ENCODE measurements around the gene ANKS1B.

ANKS1B gene

DNA sequence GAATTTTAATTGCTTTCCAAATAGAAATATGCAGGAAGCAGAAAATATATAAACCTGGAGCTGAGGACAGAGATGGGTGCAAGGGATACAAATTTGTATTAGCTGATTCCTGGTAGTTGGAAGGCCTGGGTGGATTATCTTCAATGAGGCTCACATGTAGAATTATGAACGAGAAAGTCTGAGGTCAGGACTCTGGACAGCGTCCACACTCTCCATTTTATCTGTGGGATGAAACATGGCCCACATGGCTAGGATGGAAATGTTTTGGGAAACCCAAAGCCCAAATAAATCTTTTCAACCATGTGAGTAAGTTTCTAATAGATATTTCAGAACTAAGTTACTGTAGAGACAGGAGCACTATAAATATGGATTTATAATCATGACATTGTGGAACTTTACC lies 1083.5 kb downstream of the ANKS1B start:
- no peak for DNase-seq

DNA sequence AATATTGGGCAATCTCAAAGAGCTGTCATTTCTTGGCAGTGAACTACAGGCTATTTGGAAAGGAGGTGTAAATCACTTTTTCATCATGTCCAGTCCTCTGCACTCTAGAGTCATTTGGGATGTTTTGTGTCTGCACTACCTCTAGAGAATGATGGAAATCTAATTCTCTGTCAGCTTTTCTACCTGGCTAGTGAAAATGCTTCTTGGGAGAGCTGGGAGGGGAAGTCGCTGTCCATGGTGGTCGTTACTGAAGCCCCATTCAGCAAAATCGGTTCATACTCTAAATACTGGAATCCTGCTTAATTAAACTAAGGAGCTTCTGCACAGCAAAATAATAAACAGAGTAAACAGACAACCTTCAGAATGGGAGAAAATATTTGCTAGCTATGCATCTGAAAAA lies 1087.8 kb downstream of the ANKS1B start:
- DNase-seq: no peak

DNA sequence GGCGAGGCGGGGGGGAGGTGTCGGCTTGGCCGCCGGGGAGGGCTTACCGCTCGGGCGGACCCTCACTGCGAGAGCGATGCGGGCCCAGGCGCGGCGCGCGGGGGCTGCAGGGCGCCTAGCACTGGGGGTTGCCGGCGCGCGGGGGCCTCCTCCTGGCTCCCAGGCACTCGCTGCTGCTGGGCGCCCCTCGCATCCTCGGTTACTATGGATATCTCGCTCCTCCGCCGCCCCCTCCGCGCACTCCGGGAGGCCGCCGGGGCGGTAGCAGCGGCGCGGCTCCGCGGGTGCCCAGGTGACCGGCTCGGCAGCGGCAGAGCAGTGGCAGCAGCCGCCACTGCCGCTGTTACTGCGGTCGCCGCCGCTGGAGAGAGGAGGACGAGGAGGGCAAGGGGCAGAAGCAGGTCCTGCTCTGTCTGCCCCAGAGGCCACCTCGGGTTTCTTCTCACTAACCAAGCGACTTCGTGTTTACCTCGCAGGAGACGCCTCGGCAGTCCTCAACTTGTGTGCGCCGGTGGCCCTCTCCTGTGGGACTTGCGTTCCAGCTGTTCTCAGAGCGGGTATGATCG lies 1089.6 kb downstream of the ANKS1B start:
- DNase-seq: no peak

DNA sequence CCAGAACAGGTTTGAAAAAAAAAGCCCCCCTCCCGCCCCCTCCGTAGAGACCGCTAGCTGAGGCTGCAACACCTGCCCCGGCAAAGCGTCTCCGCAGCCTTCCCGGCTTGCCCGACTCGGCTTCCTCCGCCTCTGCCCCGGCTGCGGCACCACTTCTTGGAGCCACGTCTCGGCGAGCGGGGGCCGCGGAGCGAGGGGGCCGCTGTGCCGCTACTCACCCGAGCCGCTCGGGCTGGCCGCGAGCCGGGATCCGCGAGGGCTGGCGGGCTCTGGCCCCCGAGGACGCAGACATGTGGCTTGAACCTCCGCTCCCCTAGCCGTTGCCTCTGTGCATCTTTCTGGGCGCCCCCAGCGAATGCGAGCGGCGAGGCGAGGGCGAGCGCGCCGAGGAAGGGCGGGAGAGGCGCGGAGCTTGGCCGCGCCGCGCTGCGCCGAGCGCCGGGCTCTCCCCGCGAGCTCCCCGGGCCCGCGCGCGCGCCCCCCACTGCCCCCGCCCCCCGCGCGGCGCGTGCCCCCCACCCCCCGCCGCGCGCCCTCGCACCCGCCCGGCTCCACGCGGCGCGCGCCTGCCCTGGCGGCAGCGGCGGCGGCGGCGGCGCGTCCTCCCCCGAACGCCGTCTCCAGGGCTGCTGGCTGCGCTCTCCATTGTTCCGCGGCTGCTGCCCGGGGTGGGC lies 1090.2 kb downstream of the ANKS1B start:
- no peak for DNase-seq

DNA sequence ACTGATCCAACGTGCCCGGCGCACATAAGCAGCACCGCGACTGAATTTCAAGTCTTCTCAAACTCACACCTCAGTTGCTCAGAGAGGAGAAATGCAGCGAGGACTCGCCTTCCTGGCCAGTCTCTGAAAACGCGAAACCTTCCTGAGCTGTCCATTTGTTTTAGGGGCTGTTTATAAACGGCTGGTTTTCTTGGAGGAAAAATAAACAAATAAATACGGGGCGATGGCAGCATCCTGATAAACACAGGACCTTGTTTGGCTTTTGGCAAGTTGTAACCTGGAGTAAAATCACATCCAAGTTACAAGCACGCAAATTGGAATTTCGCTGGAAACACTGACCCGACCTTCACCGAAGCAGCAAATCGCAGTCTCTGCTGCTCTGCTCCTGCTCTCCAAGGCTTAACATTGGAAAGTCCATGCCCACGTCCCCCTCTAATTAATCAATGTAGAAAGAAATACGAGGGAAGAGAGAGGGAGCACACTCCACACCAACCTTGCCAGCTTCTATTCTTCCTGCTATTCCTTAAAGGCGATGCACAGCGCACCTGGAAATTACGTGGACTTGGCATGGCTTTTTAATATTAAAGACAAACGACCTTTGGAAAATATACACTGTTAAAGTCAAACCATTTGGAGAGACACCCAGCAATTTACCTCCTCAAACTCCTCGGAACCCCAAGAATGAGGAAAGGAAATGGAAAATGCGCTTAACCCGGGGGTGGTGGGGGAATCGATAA lies 1090.9 kb downstream of the ANKS1B start:
- no peak for DNase-seq

DNA sequence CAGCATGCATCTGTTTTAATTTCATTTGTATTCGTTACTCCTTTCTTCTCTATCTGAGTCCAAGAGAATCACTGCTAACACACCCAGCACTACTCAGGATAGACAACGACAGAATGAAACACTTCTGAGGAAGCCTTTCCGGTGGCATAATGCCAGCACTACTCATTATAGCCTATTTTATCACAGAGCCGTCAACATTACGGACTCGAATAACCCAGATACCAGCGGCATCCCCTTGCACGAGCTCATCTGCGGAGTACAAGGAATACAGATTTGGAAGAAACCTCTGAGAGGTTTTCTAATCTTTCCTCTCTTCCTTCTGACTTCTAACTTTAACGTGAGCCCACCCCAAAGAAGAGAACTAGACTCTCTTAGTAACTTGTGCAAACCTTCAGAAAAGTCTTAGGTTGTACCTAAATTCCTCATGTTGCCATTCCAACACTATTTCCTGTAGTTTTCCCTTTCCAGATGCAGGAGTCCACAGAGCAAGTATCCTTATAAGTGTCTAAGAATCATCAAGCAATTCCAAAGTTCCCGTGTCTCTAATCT lies 1091.5 kb downstream of the ANKS1B start:
- no peak for DNase-seq

DNA sequence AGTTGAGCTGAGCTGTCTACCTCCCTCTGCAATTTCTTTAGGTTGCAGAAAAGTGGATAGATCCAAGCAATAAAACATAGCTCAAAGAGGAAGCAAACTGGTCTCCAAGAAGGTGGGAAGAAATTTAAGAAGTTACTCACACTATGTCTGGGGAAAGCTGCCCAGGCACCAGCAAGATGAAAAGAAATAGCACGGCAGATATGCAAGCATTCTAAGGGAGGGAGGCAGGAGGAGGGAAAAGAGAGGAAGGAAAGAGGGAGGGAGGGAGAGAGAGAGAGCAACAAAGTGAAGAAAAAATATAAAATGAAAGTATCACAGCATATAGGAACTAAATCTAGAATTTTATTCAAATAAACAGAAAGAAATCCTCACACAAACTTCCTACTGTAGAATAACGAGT lies 1099.0 kb downstream of the ANKS1B start:
- DNase-seq: no peak

DNA sequence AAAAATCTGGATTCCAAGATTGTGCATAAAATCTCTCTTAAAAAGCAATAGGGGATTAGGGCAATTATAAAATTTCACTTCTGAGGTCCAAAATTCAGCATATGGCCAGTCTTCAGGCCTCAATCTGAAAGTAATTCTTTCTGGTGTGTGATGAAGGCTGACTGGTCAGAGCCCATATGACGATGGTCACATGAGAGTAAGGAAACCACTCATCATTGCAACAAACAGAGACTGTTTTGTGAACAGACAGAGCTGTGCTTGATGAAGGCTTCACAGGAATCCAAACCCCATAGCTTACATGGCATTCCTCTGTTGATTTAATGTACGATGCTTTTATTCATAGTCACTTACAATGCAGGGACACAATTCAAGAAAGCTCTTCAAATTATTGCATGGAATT lies 1101.5 kb downstream of the ANKS1B start:
- no peak for DNase-seq

DNA sequence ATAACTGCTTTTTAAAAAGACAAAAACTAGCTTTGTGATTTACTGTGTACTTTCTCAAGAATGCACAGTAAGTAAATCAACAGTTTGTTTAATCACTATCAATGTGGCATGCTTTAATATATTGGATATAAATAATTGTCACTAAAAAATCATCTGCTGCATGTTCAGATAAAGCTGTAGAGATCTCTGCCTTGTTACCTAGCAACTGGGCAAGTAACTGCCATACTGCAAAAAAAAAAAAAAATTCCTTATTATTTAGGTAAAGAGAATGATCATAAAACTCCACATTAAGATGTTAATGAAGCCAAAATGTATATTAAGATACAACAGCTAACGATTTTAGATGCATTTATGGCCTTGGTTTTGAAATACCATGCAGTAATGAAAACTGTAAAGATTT lies 1102.2 kb downstream of the ANKS1B start:
- no peak for DNase-seq

DNA sequence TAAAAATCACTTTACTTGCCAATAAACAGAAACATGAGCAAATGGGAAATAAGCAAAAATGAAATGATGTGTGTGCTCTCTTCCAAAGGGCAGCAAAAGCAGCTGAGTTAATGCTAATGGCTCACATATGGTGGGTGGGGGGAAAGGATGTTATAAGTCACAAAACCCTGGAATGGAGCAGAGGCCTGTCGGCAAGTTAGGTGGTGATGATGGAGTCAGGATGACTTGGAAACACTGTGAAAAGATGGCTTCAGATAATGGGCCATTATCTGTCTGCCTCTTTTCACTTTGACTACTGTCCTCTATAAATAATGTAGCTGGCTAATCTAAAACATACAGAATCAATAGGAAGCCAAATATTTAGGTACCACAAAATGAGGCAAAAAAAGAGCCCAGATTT lies 1111.0 kb downstream of the ANKS1B start:
- DNase-seq: no peak

DNA sequence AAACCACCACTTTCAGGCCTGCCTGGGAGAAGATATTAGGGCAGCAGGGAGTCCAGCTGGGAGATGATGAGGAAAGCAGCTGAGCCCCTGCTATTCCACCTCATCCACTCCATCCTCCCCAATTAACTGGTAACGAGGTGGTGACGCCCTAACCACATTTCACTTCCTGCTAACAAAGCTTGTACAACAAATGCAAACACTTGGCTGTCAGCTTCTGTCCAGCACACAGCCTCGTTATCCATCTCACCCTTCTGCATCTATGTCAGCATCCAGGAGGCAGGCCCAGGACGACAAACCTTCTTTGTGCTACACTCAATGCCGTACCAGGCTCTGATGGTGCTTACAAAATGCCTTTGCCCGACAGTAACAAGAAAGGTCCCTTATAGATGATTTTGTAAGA lies 1114.2 kb downstream of the ANKS1B start:
- DNase-seq: no peak

DNA sequence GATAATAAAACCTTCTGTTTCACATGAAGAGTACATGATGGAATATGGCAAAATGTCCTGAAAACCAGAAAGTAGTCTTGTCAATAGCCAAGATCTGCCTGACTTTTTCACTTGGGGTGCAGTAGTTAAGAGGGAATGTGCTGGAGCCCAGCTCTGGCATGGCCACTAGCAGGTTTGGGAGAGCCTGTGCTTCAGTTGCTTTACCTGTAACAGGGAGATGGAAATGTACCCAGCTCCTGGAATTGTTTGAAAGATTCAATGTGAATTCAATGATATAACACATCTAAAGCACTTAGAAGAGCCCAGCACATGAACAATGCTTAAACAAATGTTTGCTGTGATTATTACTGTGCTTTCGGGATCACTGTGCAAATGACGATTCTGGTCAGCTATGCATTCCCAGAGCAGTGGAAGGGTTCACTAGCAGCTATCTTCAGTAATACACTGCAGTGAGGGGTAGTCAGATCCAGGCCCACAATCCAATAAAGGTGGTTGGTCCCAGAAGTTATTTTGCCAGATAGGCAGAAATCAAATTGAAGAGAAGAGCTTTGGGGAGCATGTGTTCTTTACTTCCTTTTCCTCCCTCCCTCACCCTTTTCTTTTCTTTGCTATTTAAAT lies 1114.7 kb downstream of the ANKS1B start:
- no peak for DNase-seq

DNA sequence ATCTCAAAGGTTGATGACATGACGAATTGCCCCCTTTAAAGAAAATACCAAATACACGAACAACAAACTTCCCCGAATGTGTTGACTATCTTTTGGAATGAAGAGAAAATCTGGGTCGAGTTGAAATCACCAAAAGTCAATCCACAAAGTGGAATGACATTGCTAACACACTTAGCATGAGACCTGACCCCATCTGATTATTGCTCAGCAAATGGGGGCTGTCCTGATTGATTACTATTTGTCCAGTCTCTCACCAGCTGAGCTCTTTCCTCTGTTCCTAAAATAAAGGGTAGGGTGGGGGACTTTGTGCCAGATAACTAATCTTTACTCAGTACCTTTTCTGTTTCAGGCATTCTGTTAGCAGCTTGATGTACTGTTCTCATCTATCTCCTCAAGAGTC lies 1116.2 kb downstream of the ANKS1B start:
- DNase-seq: no peak

DNA sequence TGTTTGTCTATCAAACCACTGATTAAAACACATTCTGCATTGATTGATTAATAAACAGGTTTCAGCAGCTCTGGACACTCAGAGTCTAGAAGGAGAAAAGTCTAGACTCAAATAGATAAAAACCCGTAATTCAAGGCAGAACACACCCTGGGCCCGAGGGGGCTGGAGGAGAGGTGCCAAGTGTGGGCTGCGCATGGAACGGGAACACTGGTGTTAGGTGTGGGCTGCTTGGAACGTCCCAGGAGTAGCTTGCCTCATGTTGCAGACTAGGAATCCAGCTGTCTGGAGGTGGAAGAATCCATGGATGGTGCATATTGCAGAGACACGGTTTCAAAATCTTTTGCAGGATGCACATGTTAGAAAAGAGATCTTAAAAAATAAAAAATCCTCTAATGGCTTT lies 1116.7 kb downstream of the ANKS1B start:
- no peak for DNase-seq

DNA sequence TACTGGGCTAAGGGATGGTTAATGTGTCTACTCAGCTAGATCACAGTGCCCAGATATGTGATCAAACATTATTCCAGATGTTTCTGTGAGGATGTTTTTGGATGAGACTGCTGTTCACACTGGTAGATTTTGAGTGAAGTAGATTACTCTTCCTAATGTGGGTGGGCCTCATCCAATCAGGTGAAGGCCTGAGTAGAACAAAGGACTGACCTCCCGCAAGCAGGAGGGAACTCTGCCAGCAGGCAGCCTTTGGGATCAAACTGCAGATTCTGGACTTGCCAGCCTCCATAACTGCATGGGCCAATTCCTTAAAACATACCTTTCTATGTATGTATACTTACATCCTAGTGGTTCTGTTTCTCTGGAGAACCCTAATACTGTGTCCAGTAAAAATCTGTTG lies 1120.4 kb downstream of the ANKS1B start:
- no peak for DNase-seq

DNA sequence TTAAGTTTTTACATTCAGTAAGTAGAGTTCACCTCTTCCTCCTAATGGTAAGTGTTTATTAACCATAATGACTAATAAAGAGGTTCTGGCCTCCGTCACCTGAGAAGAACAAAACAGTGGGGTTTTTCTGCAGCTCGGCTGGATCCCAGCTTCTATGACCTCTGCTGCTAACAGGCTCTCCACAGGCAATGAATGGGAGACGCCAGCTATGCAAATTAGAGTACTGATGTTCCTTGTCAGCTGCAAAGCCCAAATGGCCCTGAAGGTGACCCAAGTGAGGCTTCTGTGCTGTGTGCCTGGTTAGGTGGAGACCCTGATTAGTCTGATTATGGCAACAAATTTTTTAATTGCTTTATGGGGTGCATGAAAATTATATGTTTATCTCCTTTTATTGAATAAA lies 1121.6 kb downstream of the ANKS1B start:
- no peak for DNase-seq

DNA sequence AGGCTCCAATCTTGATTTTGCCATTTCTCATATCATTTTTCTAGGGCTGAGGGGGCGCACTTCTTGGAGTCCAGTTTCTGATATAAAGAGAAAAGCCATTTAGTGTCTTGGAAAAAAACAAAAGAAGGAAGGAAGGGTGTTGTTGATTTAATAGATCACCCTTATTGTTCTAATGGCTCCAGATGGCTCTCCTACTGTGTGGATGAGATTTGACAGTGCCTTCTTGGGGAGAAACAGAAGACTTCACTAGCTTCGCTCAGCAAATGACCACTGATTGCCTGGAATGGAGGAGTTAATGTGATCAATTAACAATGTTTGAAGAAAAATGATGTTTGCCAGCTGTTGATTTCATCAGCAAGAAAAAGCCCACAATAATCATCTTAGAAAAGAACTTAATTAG lies 1123.5 kb downstream of the ANKS1B start:
- no peak for DNase-seq

DNA sequence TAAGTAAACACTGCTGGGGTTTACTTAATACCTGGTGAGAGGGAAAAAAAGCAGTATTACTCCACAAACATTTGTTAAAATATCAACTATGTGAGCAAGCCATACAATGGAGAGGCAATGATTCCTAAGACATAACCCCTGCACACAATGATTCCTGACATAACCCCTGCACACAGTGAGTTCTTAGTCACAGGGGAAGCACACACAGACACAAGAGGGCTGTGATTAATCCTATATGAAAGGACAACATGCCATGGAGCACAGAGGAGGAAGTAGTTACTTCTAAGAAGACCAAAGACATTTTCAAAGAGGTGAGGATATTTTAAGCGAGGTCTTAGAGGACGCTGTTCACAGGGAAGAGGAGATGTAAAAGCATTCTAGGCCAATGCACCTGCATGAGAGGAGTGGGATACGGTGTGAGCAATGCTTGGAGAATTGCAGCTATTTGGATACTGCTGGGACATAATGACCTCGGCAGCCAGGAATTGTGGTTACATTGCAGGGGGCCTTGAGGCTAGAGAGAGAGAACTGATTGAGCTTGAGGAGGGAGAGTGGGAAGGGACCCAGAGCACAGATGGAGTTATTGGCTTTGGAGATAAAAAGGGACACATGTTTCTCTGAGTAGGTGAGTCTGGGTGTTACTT lies 1127.7 kb downstream of the ANKS1B start:
- DNase-seq: no peak

DNA sequence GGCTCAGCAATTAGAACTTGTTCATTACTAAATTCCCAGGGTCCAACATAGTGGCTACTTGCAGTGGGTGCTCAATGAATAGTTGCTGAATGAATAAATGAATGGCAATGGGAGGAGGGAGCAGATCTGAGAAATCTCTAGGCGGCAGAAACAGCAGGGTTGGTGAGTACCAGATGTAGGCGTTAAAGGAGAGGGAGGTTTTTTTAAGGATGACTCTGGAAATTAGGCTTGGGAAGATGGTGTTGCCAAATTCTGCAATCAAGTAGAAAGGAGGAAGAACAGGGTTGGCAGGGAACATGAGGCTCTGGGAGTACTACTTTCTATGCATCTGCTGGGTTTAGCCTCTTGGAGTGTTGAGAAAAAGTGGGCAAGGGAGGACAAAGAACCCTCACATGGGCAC lies 1132.6 kb downstream of the ANKS1B start:
- DNase-seq: no peak

DNA sequence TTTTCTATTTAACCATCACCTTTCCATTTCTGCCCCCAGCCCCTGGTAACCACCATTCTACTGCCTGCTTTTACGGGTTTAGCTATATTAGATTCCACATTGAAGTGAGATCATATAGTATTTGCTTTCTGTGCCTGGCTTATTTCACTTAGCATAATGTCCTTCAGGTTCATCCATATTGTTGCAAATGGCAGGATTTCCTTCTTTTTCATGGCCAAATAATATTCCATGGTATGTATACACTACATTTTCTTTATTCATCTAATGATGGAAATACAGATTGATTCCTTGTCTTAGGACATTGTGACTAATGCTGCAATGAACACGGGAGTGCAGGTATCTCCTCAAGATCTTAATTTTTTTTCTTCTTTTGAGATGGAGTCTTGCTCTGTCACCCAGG lies 1137.5 kb downstream of the ANKS1B start:
- DNase-seq: no peak

DNA sequence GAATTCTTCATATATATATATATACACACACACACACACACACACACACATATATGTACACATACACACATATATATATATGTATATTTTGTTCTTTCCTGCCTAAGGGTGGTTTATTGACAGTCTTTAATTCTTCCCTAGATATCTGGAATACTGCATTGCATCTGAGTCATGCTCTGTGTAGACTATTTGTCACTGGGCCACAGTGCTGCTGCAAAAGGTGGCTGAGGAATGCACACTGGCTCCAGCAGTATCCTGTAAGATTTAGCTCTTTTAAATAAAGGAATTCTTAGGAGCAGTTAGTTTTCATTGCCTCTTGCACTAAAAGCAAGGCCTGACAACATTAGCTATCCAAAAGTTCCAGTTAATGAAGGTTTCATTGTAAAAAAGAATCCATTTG lies 1138.8 kb downstream of the ANKS1B start:
- DNase-seq: no peak

DNA sequence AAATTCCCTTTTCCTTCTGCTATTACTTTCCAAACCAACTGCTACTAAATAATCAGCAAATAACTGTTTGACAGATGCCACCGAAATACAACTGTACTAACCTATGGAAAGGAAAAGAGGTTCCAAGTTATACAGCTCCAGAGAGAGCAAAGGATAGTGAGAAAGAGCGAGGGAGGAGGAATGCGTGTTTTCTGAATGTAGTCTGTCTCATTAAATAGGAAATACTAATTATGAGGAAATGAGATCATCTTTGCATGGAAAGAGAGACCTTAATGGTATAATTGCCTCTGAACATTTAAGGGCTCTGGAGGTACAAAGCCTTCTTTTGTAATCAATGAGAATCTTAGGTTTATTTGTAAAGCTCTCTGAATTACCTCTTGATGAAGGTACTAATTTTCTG lies 1144.4 kb downstream of the ANKS1B start:
- DNase-seq: no peak

DNA sequence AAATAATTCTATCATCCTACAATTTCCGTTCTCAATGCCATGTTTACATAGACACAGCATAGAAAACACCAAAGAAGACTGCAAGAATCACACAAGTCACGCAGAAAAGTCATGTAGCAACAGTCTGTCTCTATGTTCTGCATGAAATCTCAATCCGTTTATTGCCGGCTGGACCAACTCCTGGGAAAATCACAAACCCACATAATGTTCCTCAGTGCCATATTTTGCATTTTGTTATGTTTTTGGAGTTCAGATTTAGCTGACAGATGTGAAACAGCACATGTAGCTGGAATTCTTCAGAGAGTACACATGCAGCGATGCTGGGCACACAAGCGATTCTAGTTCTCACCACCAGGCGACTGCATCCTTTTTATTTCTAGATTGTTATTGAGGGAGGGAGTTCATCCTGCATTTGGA lies 1146.5 kb downstream of the ANKS1B start:
- no peak for DNase-seq
